Mucosa of gallbladder (tissue), 1 donor: ENCODE measurements around the gene GALNT3. TPM values are rescaled to one million over a fixed set of nuclear protein-coding genes. Genes with fewer than 3 reads are reported as not detected.

Experiments
- DNase-seq: peaks from one replicate; pipeline ENCODE4 v3.0.0-alpha.2; 2020; ENCODE audit warnings: low spot score
- total RNA-seq: library from RNA; stranded (reverse); gene quantifications from one replicate; pipeline ENCODE4 v1.2.1, GENCODE V29; 2021
- donor health status: DM: no; HTN: no; CAD: no.

GALNT3 gene
- total RNA-seq: 96.6 TPM

- peak; percentile 92 for DNase-seq
Observed at GRCh38 chr2:165793779-165794535, at the start of gene GALNT3. Gene GALNT3, minus strand, starts transcription at chr2:165794247. Its CDS starts 23,547 bp downstream, at chr2:165770700.

GRCh38 chr2:165843351-165843750, 49.3 kb upstream of the GALNT3 start:
- DNase-seq: no peak

- DNase-seq: no peak
Observed at GRCh38 chr2:165840333-165840958, 46.4 kb upstream of the GALNT3 start.

GRCh38 chr2:165839610-165840009, 45.6 kb upstream of the GALNT3 start:
- no peak for DNase-seq

- no peak for DNase-seq
Observed at GRCh38 chr2:165837122-165837521, 43.1 kb upstream of the GALNT3 start.

GRCh38 chr2:165835363-165835762, 41.3 kb upstream of the GALNT3 start:
- no peak for DNase-seq

GRCh38 chr2:165833156-165833555, 39.1 kb upstream of the GALNT3 start:
- DNase-seq: no peak

- DNase-seq: no peak
Observed at GRCh38 chr2:165827921-165828276, 33.9 kb upstream of the GALNT3 start.

- no peak for DNase-seq
Observed at GRCh38 chr2:165827016-165827920, 33.2 kb upstream of the GALNT3 start.

- DNase-seq: no peak
Observed at GRCh38 chr2:165825041-165825440, 31.0 kb upstream of the GALNT3 start.

- DNase-seq: no peak
Observed at GRCh38 chr2:165820296-165820695, 26.2 kb upstream of the GALNT3 start.

- no peak for DNase-seq
Observed at GRCh38 chr2:165818920-165819319, 24.9 kb upstream of the GALNT3 start.

- DNase-seq: no peak
Observed at GRCh38 chr2:165815299-165816141, 21.5 kb upstream of the GALNT3 start.

- DNase-seq: no peak
Observed at GRCh38 chr2:165814473-165814872, 20.4 kb upstream of the GALNT3 start.

- no peak for DNase-seq
Observed at GRCh38 chr2:165811592-165812370, 17.7 kb upstream of the GALNT3 start.

- no peak for DNase-seq
Observed at GRCh38 chr2:165810418-165810817, 16.4 kb upstream of the GALNT3 start.

- DNase-seq: peak; percentile 19
Observed at GRCh38 chr2:165804719-165805118, 10.7 kb upstream of the GALNT3 start.

- no peak for DNase-seq
Observed at GRCh38 chr2:165803123-165803760, 9.2 kb upstream of the GALNT3 start.

- no peak for DNase-seq
Observed at GRCh38 chr2:165801176-165801575, 7.1 kb upstream of the GALNT3 start.

GRCh38 chr2:165796819-165797530, 2.9 kb upstream of the GALNT3 start:
- no peak for DNase-seq
